ENCODE data around the gene WDR70. TPM values are rescaled to one million over a fixed set of nuclear protein-coding genes. Genes with fewer than 3 reads are reported as not detected.
A peak's percentile ranks its signal among the peaks of the same experiment; 100 is the strongest.
"Not testable (repeated sequence)": the region's sequence is repeated elsewhere in the genome, so short reads cannot be mapped to it uniquely, and the experiment has no call there.

The WDR70 gene
- total and polyA plus RNA-seq, 4 donors = 34.4 to 54.8 (median 38.8) TPM

GRCh38 chr5:37662362-37662761 lies 283.2 kb downstream of the WDR70 start:
- WGBS (ENCODE audit: insufficient coverage) = no CpG with 5 or more reads among the region's 3 CpGs

GRCh38 chr5:37662789-37663485 lies 283.8 kb downstream of the WDR70 start:
- H3K27ac ChIP-seq (ENCODE audit: low read depth, low read length) = no peak overlapping the region
- 89% methylated on average over 2 of the region's 5 CpGs for WGBS (ENCODE audit: insufficient coverage)
- H3K27me3 ChIP-seq (ENCODE audit: control insufficient read depth, insufficient read depth, low read length) = no peaks in the 10 kb centered on the region
- H3K4me1 ChIP-seq (ENCODE audit: control insufficient read depth, insufficient read depth, low read length) = peaks cover 6% of the 10 kb centered on the region
- no peaks in the 10 kb centered on the region for H3K36me3 ChIP-seq (ENCODE audit: control insufficient read depth, insufficient read depth, low read length)
- H3K4me3 ChIP-seq (ENCODE audit: low read depth, low read length) = no peak overlapping the region
- no peaks in the 10 kb centered on the region for H3K9me3 ChIP-seq (ENCODE audit: control insufficient read depth, insufficient read depth, low read length)
- no peak for DNase-seq (ENCODE audit: low read depth in 4 of 6, low spot score in 6 of 6)

More at GRCh38 chr5:37662362-37662761, 283.2 kb downstream of the WDR70 start:
- H3K9me3 ChIP-seq (ENCODE audit: control insufficient read depth, insufficient read depth, low read length) = no peaks in the 10 kb centered on the region
- DNase-seq (ENCODE audit: low read depth in 4 of 6, low spot score in 6 of 6) = no peak
- no peak overlapping the region for H3K4me3 ChIP-seq (ENCODE audit: low read depth, low read length)
- H3K27ac ChIP-seq (ENCODE audit: low read depth, low read length) = no peak overlapping the region
- no peaks in the 10 kb centered on the region for H3K36me3 ChIP-seq (ENCODE audit: control insufficient read depth, insufficient read depth, low read length)
- peaks cover 6% of the 10 kb centered on the region for H3K4me1 ChIP-seq (ENCODE audit: control insufficient read depth, insufficient read depth, low read length)
- H3K27me3 ChIP-seq (ENCODE audit: control insufficient read depth, insufficient read depth, low read length) = no peaks in the 10 kb centered on the region

GRCh38 chr5:37663538-37663937 lies 284.4 kb downstream of the WDR70 start:
- 88% methylated on average over 5 of the region's 5 CpGs for WGBS (ENCODE audit: insufficient coverage)
- H3K27ac ChIP-seq (ENCODE audit: low read depth, low read length) = no peak overlapping the region
- DNase-seq (ENCODE audit: low read depth in 4 of 6, low spot score in 6 of 6) = no peak
- H3K9me3 ChIP-seq (ENCODE audit: control insufficient read depth, insufficient read depth, low read length) = no peaks in the 10 kb centered on the region
- no peaks in the 10 kb centered on the region for H3K27me3 ChIP-seq (ENCODE audit: control insufficient read depth, insufficient read depth, low read length)
- no peak overlapping the region for H3K4me3 ChIP-seq (ENCODE audit: low read depth, low read length)
- H3K4me1 ChIP-seq (ENCODE audit: control insufficient read depth, insufficient read depth, low read length) = peaks cover 6% of the 10 kb centered on the region
- no peaks in the 10 kb centered on the region for H3K36me3 ChIP-seq (ENCODE audit: control insufficient read depth, insufficient read depth, low read length)

- no peak for DNase-seq (ENCODE audit: low read depth in 4 of 6, low spot score in 6 of 6)
- no CpG with 5 or more reads among the region's 1 CpG for WGBS (ENCODE audit: insufficient coverage)
- H3K9me3 ChIP-seq (ENCODE audit: control insufficient read depth, insufficient read depth, low read length) = no peaks in the 10 kb centered on the region
Measured at GRCh38 chr5:37664551-37664950, 285.4 kb downstream of the WDR70 start.

GRCh38 chr5:37665272-37665671 lies 286.2 kb downstream of the WDR70 start:
- peak in 2 of 6 donors; percentile 25 to 51 for DNase-seq (ENCODE audit: low read depth in 4 of 6, low spot score in 6 of 6)
- H3K36me3 ChIP-seq (ENCODE audit: control insufficient read depth, insufficient read depth, low read length) = no peaks in the 10 kb centered on the region
- H3K4me1 ChIP-seq (ENCODE audit: control insufficient read depth, insufficient read depth, low read length) = peaks cover 6% of the 10 kb centered on the region
- H3K27me3 ChIP-seq (ENCODE audit: control insufficient read depth, insufficient read depth, low read length) = no peaks in the 10 kb centered on the region
- WGBS (ENCODE audit: insufficient coverage) = no CpG with 5 or more reads among the region's 1 CpG
- H3K4me3 ChIP-seq (ENCODE audit: low read depth, low read length) = no peak overlapping the region
- H3K9me3 ChIP-seq (ENCODE audit: control insufficient read depth, insufficient read depth, low read length) = no peaks in the 10 kb centered on the region
- no peak overlapping the region for H3K27ac ChIP-seq (ENCODE audit: low read depth, low read length)

More at GRCh38 chr5:37664551-37664950, 285.4 kb downstream of the WDR70 start:
- no peaks in the 10 kb centered on the region for H3K27me3 ChIP-seq (ENCODE audit: control insufficient read depth, insufficient read depth, low read length)
- H3K27ac ChIP-seq (ENCODE audit: low read depth, low read length) = no peak overlapping the region
- no peaks in the 10 kb centered on the region for H3K36me3 ChIP-seq (ENCODE audit: control insufficient read depth, insufficient read depth, low read length)
- peaks cover 6% of the 10 kb centered on the region for H3K4me1 ChIP-seq (ENCODE audit: control insufficient read depth, insufficient read depth, low read length)
- no peak overlapping the region for H3K4me3 ChIP-seq (ENCODE audit: low read depth, low read length)

GRCh38 chr5:37665889-37666288 lies 286.8 kb downstream of the WDR70 start:
- Histone ChIP-seq H3K27me3 (ENCODE audit: control insufficient read depth, insufficient read depth, low read length) (no peaks in the 10 kb centered on the region), H3K36me3 (ENCODE audit: control insufficient read depth, insufficient read depth, low read length) (no peaks in the 10 kb centered on the region), H3K9me3 (ENCODE audit: control insufficient read depth, insufficient read depth, low read length) (no peaks in the 10 kb centered on the region), H3K27ac (ENCODE audit: low read depth, low read length) (no peak overlapping the region), H3K4me1 (ENCODE audit: control insufficient read depth, insufficient read depth, low read length) (peaks cover 6% of the 10 kb centered on the region), H3K4me3 (ENCODE audit: low read depth, low read length) (no peak overlapping the region)
- peak in 5 of 6 donors; percentile 50 to 83 (median 56) for DNase-seq (ENCODE audit: low read depth in 4 of 6, low spot score in 6 of 6)
- 28% methylated on average over 8 of the region's 12 CpGs for WGBS (ENCODE audit: insufficient coverage)

- no peaks in the 10 kb centered on the region for H3K36me3 ChIP-seq (ENCODE audit: control insufficient read depth, insufficient read depth, low read length)
- H3K4me3 ChIP-seq (ENCODE audit: low read depth, low read length) = no peak overlapping the region
- no peaks in the 10 kb centered on the region for H3K9me3 ChIP-seq (ENCODE audit: control insufficient read depth, insufficient read depth, low read length)
- no peak overlapping the region for H3K27ac ChIP-seq (ENCODE audit: low read depth, low read length)
- peaks cover 6% of the 10 kb centered on the region for H3K4me1 ChIP-seq (ENCODE audit: control insufficient read depth, insufficient read depth, low read length)
- no peaks in the 10 kb centered on the region for H3K27me3 ChIP-seq (ENCODE audit: control insufficient read depth, insufficient read depth, low read length)
- DNase-seq (ENCODE audit: low read depth in 4 of 6, low spot score in 6 of 6) = no peak
Measured at GRCh38 chr5:37667430-37667829, 288.3 kb downstream of the WDR70 start.

- Histone ChIP-seq H3K27me3 (ENCODE audit: control insufficient read depth, insufficient read depth, low read length) (no peaks in the 10 kb centered on the region), H3K4me3 (ENCODE audit: low read depth, low read length) (no peak overlapping the region), H3K27ac (ENCODE audit: low read depth, low read length) (no peak overlapping the region), H3K9me3 (ENCODE audit: control insufficient read depth, insufficient read depth, low read length) (no peaks in the 10 kb centered on the region), H3K36me3 (ENCODE audit: control insufficient read depth, insufficient read depth, low read length) (no peaks in the 10 kb centered on the region), H3K4me1 (ENCODE audit: control insufficient read depth, insufficient read depth, low read length) (peaks cover 6% of the 10 kb centered on the region)
- no peak for DNase-seq (ENCODE audit: low read depth in 4 of 6, low spot score in 6 of 6)
- no CpG with 5 or more reads among the region's 1 CpG for WGBS (ENCODE audit: insufficient coverage)
Measured at GRCh38 chr5:37667846-37668245, 288.7 kb downstream of the WDR70 start.

GRCh38 chr5:37668524-37669047 lies 289.5 kb downstream of the WDR70 start:
- peak in 1 of 6 donors; percentile 15 for DNase-seq (ENCODE audit: low read depth in 4 of 6, low spot score in 6 of 6)
- WGBS (ENCODE audit: insufficient coverage) = 77% methylated on average over 2 of the region's 2 CpGs
- Histone ChIP-seq H3K9me3 (ENCODE audit: control insufficient read depth, insufficient read depth, low read length) (no peaks in the 10 kb centered on the region), H3K4me3 (ENCODE audit: low read depth, low read length) (no peak overlapping the region), H3K27ac (ENCODE audit: low read depth, low read length) (no peak overlapping the region), H3K4me1 (ENCODE audit: control insufficient read depth, insufficient read depth, low read length) (peaks cover 6% of the 10 kb centered on the region), H3K36me3 (ENCODE audit: control insufficient read depth, insufficient read depth, low read length) (no peaks in the 10 kb centered on the region), H3K27me3 (ENCODE audit: control insufficient read depth, insufficient read depth, low read length) (no peaks in the 10 kb centered on the region)

GRCh38 chr5:37672118-37672588 lies 293.0 kb downstream of the WDR70 start:
- WGBS (ENCODE audit: insufficient coverage) = 79% methylated on average over 10 of the region's 12 CpGs
- not testable (repeated sequence) for H3K9me3 ChIP-seq (ENCODE audit: control insufficient read depth, insufficient read depth, low read length); H3K4me3 ChIP-seq (ENCODE audit: low read depth, low read length); H3K27ac ChIP-seq (ENCODE audit: low read depth, low read length); H3K27me3 ChIP-seq (ENCODE audit: control insufficient read depth, insufficient read depth, low read length); DNase-seq (ENCODE audit: low read depth in 4 of 6, low spot score in 6 of 6); H3K4me1 ChIP-seq (ENCODE audit: control insufficient read depth, insufficient read depth, low read length); H3K36me3 ChIP-seq (ENCODE audit: control insufficient read depth, insufficient read depth, low read length)

Measured in spinal cord (tissue), 10 donors.